Hepatocyte (in vitro differentiated cells): ENCODE measurements around the gene INTU.

Experiments used
- CTCF ChIP-seq: fragments of 200-600 bp; sonication (generic); IDR thresholded peaks from 2 replicates; pipeline ENCODE4 v1.5.1; 2016; ENCODE audit warnings: antibody characterized with exemption, mild to moderate bottlenecking; ENCODE audit not compliant: poor library complexity
- EZH2phosphoT487 ChIP-seq: fragments of 200-600 bp; sonication (generic); IDR thresholded peaks from one replicate; pipeline ENCODE4 v1.6.1; 2018; ENCODE audit warnings: antibody characterized with exemption, mild to moderate bottlenecking, low read depth, moderate library complexity; ENCODE audit not compliant: unreplicated experiment, severe bottlenecking

DNA sequence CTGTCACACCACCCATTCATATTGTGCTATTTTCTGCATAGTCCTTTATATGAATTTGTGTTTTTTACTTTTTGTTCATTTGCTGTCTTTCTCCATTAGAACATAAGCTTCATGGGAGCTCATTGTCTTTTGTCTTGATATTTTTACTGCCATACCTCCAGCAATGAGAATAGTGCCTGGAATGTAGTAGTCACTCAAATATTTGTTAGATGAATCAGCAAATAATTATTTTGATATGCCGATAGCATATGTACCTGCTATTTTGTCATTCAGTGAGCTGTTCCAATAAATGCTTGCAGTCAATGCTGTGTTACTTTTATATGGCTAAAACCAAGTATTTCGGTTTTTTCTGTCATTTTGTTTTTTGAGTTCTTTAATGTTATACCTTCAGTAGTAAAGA lies 53.9 kb downstream of the INTU start:
- no peak for TF ChIP-seq CTCF
- no peak for TF ChIP-seq EZH2phosphoT487
